Measurements from ENCODE around the gene NAA20. TPM values are rescaled to one million over a fixed set of nuclear protein-coding genes. Genes with fewer than 3 reads are reported as not detected.

The NAA20 gene
- total and polyA plus RNA-seq, 2 of the 13 experiments (the other 11 are each of a cell fraction or from before 2014, with no cell fraction given) = 81.9 to 82.8 TPM

DNA sequence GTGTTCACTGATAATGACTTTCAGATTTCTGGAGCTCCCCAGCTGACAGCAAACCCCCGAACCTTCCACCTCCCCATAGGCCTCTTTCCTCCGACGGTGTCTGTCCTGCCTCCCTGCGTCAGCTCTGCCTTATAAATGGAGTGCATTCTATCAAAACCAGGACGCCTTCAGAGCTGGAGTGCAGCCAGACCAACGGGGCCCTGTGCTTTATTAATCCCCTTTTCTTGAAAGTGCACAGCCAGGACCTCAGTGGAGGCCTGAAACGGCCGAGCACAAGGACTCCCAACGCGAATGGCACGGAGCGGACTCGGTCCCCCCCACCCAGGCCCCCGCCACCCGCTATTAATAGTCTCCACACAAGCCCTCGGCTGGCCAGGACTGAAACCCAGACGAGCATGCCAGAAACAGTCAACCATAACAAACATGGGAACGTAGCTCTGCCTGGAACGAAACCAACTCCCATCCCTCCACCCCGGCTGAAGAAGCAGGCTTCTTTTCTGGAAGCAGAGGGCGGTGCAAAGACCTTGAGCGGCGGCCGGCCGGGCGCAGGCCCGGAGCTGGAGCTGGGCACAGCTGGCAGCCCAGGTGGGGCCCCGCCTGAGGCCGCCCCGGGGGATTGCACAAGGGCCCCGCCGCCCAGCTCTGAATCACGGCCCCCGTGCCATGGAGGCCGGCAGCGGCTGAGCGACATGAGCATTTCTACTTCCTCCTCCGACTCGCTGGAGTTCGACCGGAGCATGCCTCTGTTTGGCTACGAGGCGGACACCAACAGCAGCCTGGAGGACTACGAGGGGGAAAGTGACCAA, 42.3 kb upstream of the NAA20 start:
- WGBS (ENCODE audit: low lambda C conversion rate) = 89% methylated on average over 44 of the region's 44 CpGs
- H3K4me3 ChIP-seq (replicated peaks in 1 of 3; ENCODE audit: insufficient read depth in 1 of 3, low read depth in 2 of 3, low read length in 3 of 3) = no peak overlapping the region
- POLR2A ChIA-PET = interaction anchor here (1.1 kb wide), 1 partner anchor 7 kb away, joined by 3 read pairs; no protein-coding TSS in a partner anchor

DNA sequence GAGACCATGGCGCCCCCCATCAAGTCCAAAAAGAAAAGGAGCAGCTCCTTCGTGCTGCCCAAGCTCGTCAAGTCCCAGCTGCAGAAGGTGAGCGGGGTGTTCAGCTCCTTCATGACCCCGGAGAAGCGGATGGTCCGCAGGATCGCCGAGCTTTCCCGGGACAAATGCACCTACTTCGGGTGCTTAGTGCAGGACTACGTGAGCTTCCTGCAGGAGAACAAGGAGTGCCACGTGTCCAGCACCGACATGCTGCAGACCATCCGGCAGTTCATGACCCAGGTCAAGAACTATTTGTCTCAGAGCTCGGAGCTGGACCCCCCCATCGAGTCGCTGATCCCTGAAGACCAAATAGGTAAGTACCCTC, 41.7 kb upstream of the NAA20 start:
- H3K4me3 ChIP-seq (replicated peaks in 1 of 3; ENCODE audit: insufficient read depth in 1 of 3, low read depth in 2 of 3, low read length in 3 of 3) = no peak overlapping the region
- FAIRE-seq = no peak
- H3K9ac ChIP-seq (ENCODE audit: insufficient read depth, low read depth, low read length) = no peak overlapping the region
- no peaks in the 10 kb centered on the region for H3K79me2 ChIP-seq (ENCODE audit: insufficient read depth, low read length)
- no TSS peak for BruUV-seq (replicated peaks)
- in situ Hi-C loops (cut with HindIII; ENCODE audit: extremely low pct_ligation_motif_present, low pct_unique_long_range_greater_than_20kb) (no loop called here), intact Hi-C loops (cut with micrococcal nuclease; ENCODE audit: unreplicated experiment) (no loop called here)
- no peak overlapping the region for H2AFZ ChIP-seq (ENCODE audit: low read length)
- peaks cover 34% of the 10 kb centered on the region for H3K4me1 ChIP-seq (ENCODE audit: insufficient read depth, low read length)
- H3K4me2 ChIP-seq (ENCODE audit: low read depth, low read length) = no peak overlapping the region
- peak; percentile 3; the same call in 1 of the 2 replicates for TF ChIP-seq HES4 (CRISPR knock-in tag; IDR thresholded peaks at IDR 0.05; ENCODE audit: borderline replicate concordance)
- no peak for TF ChIP-seq SP4 (CRISPR knock-in tag; IDR thresholded peaks at IDR 0.05)
- TF ChIP-seq, protein P1, sequence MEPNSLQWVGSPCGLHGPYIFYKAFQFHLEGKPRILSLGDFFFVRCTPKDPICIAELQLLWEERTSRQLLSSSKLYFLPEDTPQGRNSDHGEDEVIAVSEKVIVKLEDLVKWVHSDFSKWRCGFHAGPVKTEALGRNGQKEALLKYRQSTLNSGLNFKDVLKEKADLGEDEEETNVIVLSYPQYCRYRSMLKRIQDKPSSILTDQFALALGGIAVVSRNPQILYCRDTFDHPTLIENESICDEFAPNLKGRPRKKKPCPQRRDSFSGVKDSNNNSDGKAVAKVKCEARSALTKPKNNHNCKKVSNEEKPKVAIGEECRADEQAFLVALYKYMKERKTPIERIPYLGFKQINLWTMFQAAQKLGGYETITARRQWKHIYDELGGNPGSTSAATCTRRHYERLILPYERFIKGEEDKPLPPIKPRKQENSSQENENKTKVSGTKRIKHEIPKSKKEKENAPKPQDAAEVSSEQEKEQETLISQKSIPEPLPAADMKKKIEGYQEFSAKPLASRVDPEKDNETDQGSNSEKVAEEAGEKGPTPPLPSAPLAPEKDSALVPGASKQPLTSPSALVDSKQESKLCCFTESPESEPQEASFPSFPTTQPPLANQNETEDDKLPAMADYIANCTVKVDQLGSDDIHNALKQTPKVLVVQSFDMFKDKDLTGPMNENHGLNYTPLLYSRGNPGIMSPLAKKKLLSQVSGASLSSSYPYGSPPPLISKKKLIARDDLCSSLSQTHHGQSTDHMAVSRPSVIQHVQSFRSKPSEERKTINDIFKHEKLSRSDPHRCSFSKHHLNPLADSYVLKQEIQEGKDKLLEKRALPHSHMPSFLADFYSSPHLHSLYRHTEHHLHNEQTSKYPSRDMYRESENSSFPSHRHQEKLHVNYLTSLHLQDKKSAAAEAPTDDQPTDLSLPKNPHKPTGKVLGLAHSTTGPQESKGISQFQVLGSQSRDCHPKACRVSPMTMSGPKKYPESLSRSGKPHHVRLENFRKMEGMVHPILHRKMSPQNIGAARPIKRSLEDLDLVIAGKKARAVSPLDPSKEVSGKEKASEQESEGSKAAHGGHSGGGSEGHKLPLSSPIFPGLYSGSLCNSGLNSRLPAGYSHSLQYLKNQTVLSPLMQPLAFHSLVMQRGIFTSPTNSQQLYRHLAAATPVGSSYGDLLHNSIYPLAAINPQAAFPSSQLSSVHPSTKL (CRISPR knock-in tag; IDR thresholded peaks at IDR 0.05) = no peak
- WGBS (ENCODE audit: low lambda C conversion rate) = 91% methylated on average over 18 of the region's 18 CpGs
- no peaks in the 10 kb centered on the region for H4K20me1 ChIP-seq (ENCODE audit: insufficient read depth, low read length)
- no peaks in the 10 kb centered on the region for H3K36me3 ChIP-seq (replicated peaks in 1 of 2; ENCODE audit: control insufficient read depth in 1 of 2, insufficient read depth in 2 of 2, low read length in 2 of 2)
- DNase-seq (ENCODE audit: low spot score) = no peak
- ATAC-seq = no peak
- CTCF ChIA-PET (ENCODE audit: low intra/inter-chr PET ratio, low total read pairs) = no interaction called here
- no peaks in the 10 kb centered on the region for H3K9me3 ChIP-seq (ENCODE audit: low read length)
- no peak overlapping the region for H3K27ac ChIP-seq (ENCODE audit: extremely low read length, insufficient read depth, low read length)
- H3K27me3 ChIP-seq (ENCODE audit: control insufficient read depth in 1 of 2, insufficient read depth in 2 of 2, low read length in 2 of 2) = no peaks in the 10 kb centered on the region
- POLR2A ChIA-PET = interaction anchor here (3.0 kb wide), 1 partner anchor 10 kb away, joined by 22 read pairs; no protein-coding TSS in a partner anchor

More for the DNA sequence above, 42.3 kb upstream of the NAA20 start:
- H3K27ac ChIP-seq (ENCODE audit: extremely low read length, insufficient read depth, low read length) = no peak overlapping the region
- no peaks in the 10 kb centered on the region for H3K9me3 ChIP-seq (ENCODE audit: low read length)
- H4K20me1 ChIP-seq (ENCODE audit: insufficient read depth, low read length) = no peaks in the 10 kb centered on the region
- no TSS peak for BruUV-seq (replicated peaks)
- H3K79me2 ChIP-seq (ENCODE audit: insufficient read depth, low read length) = no peaks in the 10 kb centered on the region
- no peak overlapping the region for H3K4me2 ChIP-seq (ENCODE audit: low read depth, low read length)
- H2AFZ ChIP-seq (ENCODE audit: low read length) = no peak overlapping the region
- in situ Hi-C loops (cut with HindIII; ENCODE audit: extremely low pct_ligation_motif_present, low pct_unique_long_range_greater_than_20kb) = no loop called here
- no peak for FAIRE-seq
- DNase-seq (ENCODE audit: low spot score) = no peak
- no peak for ATAC-seq
- intact Hi-C loops (cut with micrococcal nuclease; ENCODE audit: unreplicated experiment) = no loop called here
- peak; percentile 13; the same call in 1 of the 2 replicates for TF ChIP-seq HES4 (CRISPR knock-in tag; IDR thresholded peaks at IDR 0.05; ENCODE audit: borderline replicate concordance)
- TF ChIP-seq ETV6 (CRISPR knock-in tag; conservative IDR thresholded peaks at IDR 0.05) = no peak
- peaks cover 34% of the 10 kb centered on the region for H3K4me1 ChIP-seq (ENCODE audit: insufficient read depth, low read length)
- no peaks in the 10 kb centered on the region for H3K27me3 ChIP-seq (ENCODE audit: control insufficient read depth in 1 of 2, insufficient read depth in 2 of 2, low read length in 2 of 2)
- no peaks in the 10 kb centered on the region for H3K36me3 ChIP-seq (replicated peaks in 1 of 2; ENCODE audit: control insufficient read depth in 1 of 2, insufficient read depth in 2 of 2, low read length in 2 of 2)
- CTCF ChIA-PET (ENCODE audit: low intra/inter-chr PET ratio, low total read pairs) = no interaction called here
- H3K9ac ChIP-seq (ENCODE audit: insufficient read depth, low read depth, low read length) = no peak overlapping the region
